OCI-LY7 (cell line): ENCODE results near the gene G0S2.

Experiments
- EZH2phosphoT487 ChIP-seq: fragments of 200-600 bp; sonication (generic); IDR thresholded peaks from 2 replicates; pipeline ENCODE4 v1.6.1; 2018; ENCODE audit warnings: low read depth, borderline replicate concordance, mild to moderate bottlenecking, mixed run types, antibody characterized with exemption, low read length, moderate library complexity, mixed read lengths
- TF ChIP-seq, protein P1 (sequence below): fragments of 200-600 bp; sonication (generic); conservative IDR thresholded peaks from 2 replicates; pipeline ENCODE4 v1.5.1; 2014; ENCODE audit warnings: mild to moderate bottlenecking, antibody characterized with exemption, low read length, moderate library complexity, mixed read lengths

DNA sequence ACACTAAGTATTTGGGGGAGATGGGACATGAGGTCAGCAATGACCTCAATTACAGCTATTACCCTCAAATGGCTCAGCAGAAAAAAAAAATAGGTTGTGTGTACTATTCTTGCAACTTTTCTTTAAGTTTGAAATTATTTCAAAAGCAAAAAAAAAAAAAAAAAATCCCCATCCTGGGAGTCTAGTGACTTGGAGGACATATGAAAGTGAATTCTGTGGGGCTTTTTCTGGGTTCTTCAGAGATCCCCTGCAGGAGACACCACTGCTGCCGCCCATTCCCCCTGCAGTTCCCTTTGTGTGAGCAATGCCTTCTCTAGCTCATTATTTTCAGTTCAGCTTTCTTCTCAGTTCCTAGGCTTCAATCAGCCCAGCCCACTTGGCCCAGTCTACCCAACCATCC is 46.1 kb downstream of the G0S2 start:
- TF ChIP-seq, protein P1, sequence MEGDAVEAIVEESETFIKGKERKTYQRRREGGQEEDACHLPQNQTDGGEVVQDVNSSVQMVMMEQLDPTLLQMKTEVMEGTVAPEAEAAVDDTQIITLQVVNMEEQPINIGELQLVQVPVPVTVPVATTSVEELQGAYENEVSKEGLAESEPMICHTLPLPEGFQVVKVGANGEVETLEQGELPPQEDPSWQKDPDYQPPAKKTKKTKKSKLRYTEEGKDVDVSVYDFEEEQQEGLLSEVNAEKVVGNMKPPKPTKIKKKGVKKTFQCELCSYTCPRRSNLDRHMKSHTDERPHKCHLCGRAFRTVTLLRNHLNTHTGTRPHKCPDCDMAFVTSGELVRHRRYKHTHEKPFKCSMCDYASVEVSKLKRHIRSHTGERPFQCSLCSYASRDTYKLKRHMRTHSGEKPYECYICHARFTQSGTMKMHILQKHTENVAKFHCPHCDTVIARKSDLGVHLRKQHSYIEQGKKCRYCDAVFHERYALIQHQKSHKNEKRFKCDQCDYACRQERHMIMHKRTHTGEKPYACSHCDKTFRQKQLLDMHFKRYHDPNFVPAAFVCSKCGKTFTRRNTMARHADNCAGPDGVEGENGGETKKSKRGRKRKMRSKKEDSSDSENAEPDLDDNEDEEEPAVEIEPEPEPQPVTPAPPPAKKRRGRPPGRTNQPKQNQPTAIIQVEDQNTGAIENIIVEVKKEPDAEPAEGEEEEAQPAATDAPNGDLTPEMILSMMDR = no peak
- no peak for TF ChIP-seq EZH2phosphoT487
